GM18508 (cell line): ENCODE results near the gene DNAH11.

Source experiments
- ATAC-seq: cut with Tn5 transposase; IDR thresholded peaks from one replicate; pipeline ENCODE4 v1.9.1; 2021; ENCODE audit warnings: moderate number of reproducible peaks; ENCODE audit not compliant: insufficient read depth, unreplicated experiment

Gene DNAH11

DNA sequence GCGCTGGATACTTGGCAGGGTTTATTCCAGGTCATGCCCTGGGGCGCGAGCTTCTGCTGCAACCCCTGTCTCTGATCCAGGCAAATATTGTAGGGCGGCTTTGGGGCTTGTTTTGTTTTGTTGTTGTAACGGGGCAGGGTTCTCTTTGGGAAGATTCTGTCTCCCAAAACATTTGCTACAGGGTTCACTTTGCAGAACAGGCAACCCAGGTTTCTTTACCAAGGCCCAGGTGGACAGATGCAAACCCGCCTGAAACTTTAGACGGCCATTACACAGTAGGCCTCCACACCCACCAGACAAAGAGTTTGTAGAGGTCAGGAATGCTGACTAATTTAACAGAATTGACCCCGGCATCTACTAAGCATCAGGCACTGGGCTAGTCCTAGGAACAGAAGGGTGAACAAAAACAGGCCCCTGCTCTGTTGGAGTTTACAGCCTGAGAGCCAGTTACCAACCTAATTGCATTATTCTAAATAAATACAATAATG lies 403.4 kb downstream of the DNAH11 start:
- ATAC-seq, result no peak

- ATAC-seq, result no peak
Measured at GRCh38 chr7:21947056-21947455, 404.2 kb downstream of the DNAH11 start.

DNA sequence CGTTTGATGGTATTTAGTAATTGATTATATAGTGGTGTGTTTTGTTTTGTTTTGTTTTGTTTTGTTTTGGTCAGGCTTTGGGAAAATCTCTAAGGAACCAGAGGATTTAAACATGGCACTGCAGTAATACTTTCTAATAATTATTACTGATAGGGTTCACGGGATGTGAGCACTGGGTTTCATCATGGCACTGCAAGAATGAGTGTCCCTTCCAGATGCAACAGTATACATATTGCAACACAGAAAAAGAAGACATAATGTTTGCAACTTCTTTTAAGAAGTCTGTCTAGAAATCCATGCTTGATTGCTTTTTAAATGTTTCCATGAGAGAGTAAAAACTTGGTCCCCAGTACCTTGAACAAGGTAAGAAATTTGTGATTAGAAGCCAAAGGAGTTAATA lies 405.1 kb downstream of the DNAH11 start:
- no peak for ATAC-seq

DNA sequence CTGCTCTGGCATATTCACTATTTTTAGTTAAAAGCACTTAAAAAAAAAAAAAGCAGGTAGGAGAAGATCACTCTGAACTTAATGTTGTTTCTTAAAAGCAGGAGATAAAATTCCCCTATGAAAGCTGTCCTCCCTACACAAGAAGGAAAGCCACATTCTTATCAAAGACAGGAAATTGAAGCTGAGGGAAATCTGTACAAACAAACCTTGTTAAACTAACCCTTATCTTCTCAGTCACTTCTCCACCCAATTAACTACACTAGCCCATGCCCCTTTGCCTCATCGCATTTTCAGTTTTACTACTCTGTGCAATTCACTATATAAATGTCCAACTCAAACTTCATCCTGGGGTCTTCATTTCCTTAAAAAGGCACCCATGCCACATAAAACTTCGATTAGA lies 405.5 kb downstream of the DNAH11 start:
- no peak for ATAC-seq

- no peak for ATAC-seq
Measured at GRCh38 chr7:21948887-21949540, 406.2 kb downstream of the DNAH11 start.
